ENCODE measurements around the gene PLEKHG2.
A peak's percentile ranks its signal among the peaks of the same experiment; 100 is the strongest.

PLEKHG2 gene

GRCh38 chr19:39419003-39419402 is 6.5 kb downstream of the PLEKHG2 start:
- DNase-seq (ENCODE audit: low read depth): no peak

DNA sequence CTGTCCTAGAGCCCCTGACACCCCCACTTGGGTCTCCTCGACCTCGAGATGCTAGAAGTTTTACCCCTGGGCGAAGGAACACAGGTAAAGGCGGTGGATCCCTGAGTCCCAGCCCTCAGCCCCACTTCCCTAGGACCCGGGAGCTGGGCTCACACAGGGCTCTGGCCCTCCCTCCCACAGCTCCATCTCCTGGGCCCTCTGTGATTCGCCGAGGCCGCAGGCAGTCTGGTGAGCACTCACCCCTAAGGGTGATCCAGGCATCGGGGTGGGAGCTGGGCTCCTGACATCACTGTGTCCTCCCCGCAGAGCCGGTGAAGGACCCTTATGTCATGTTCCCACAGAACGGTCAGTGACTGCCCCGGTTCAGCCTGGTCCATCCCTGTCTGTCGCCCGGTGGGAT is 8.3 kb downstream of the PLEKHG2 start:
- DNase-seq (ENCODE audit: low read depth): no peak

DNA sequence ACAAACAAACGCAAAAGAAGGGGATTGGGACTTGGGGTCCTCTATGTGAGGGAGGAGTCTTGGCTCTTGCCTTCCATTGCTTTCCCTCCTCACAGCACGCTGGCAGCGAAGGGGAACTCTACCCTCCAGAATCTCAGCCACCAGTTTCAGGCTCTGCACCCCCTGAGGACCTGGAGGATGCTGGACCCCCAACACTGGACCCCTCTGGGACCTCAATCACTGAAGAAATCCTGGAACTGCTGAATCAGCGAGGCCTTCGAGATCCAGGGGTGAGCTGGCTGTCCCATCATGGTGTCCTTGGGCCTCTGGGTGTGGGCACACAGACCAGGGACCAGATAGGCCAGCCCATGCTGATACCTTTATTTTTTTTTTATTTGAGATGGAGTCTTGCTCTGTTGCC is 9.6 kb downstream of the PLEKHG2 start:
- no peak for DNase-seq (ENCODE audit: low read depth)

GRCh38 chr19:39423258-39424086 is 11.0 kb downstream of the PLEKHG2 start:
- no peak for DNase-seq (ENCODE audit: low read depth)

DNA sequence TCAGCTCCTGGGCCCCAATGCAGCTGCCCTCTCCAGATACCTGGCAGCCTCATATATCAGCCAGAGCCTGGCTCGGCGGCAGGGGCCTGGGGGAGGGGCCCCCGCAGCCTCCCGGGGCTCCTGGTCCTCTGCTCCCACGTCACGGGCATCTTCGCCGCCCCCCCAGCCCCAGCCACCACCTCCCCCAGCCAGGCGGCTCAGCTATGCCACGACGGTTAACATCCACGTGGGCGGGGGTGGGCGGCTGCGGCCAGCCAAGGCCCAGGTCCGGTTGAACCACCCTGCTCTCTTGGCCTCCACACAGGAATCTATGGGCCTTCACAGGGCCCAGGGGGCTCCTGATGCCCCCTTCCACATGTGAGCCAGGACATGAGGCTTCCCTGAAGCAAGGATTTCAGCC is 12.5 kb downstream of the PLEKHG2 start:
- DNase-seq (ENCODE audit: low read depth): no peak

DNA sequence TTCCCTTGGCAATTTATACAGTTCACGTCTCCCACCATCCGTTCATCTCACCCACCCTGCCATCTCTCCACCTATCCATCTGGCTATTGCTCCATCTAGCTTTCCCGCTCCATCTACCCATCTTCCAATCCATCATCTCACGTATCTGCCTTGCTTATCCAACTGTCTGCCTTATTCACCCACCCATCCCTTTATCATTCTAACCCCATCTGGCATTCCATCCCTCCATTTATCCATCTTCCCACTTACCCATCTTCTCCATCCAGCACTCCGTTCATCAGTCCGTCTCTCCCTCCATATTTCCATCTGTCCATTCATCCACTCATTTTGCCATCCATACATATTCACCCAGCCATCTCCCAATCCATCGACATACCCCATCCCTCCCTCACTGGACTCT is 13.3 kb downstream of the PLEKHG2 start:
- DNase-seq (ENCODE audit: low read depth): no peak

GRCh38 chr19:39426170-39426569 is 13.7 kb downstream of the PLEKHG2 start:
- DNase-seq (ENCODE audit: low read depth): no peak

DNA sequence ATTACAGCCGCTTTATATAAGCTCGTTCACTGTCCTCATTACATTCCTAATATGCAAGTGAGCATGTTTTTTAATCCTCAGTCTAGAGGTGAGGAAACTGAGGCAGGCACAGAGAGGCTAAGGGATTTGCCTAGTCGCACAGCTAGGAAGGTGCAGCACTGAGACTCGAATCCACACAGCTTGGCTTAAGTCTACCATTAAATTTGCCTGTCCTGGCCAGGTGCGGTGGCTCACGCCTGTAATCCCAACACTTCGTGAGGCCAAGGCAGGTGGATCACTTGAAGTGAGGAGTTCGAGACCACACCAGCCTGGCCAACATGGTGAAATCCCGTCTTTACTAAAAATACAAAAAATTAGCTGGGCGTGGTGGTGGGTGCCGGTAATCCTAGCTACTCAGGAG is 15.2 kb downstream of the PLEKHG2 start:
- DNase-seq (ENCODE audit: low read depth): no peak

DNA sequence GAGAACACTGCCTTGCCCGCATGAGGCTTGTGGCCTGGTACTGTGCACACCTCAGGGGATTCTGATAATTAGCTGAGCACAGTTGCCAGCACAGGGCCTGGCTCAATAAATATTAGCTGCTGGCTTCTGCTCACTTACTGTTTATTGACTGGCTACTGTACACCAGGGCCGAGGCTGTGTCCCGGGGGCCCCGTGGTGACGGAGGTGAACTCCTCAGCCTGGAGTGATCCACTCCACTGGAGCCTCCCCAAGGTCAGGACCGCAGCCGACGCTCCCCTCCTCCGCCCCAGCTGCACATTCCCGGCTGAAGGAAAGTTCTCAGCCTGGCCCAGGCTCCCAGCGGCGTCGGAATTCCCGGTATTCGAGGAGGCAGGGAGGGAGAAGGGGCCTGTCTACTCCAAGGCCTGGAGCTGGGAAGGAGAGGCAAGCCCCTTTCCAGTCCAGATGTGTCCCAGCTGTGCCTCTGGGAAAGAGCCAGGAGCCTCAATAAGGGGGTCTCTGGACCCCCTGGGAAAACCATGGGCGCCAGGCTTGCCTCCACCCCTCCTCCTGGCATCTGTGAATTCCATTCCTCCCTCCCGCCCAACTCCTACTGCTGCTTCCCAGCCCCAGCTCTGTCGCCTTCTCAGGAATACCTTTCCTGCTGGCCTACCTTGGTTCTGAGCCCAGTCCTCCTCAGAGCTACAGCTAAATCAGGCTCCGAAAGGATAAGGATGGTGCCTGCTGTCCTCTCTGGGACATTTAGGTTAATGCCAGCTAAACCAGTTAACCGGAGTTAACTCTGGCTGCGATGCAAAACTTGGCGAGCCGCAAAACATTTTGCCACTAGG is 16.0 kb downstream of the PLEKHG2 start:
- no peak for DNase-seq (ENCODE audit: low read depth)

DNA sequence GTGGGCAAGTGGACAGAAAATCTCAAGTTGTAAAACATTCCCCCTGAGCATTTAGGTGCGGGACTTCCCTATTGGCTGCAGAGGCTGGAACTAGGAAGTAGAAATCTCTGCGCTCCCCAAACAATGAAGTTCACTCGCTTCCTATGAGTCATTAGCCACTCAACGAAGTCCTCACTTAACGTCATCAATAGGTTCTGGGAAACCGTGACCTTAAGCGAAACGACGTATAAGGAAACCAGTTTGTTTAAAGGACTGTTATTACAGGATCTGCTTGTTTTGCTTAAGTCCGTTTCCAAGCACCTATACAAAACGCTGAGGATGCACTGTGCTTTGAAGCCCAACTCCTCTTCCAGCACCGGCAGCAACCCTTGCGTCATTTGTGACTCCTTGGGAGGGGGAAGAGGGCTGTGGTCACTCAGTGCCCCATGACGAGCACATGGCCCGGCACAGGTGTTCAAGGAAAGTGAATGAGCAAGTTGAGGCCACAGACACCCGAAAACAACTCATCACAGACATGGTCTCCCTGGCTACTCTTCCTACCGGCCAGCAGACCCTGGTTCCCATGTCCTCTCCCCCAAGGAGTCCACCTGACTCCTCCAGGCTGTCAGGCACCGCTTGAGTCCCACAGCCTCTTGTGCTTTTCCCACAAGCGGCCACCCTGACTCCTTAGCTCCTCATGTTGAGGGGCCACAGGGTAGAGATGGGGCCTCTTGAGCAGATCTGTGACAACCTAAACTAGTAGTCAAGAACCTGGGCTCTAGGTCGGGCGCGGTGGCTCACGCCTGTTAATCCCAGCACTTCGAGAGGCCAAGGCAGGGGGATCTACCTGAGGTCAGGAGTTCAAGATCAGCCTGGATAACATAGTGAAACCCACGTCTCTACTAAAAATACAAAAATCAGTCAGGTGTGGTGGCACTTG is 18.5 kb downstream of the PLEKHG2 start:
- no peak for DNase-seq (ENCODE audit: low read depth)

GRCh38 chr19:39432677-39433025 is 20.2 kb downstream of the PLEKHG2 start:
- DNase-seq (ENCODE audit: low read depth): no peak

GRCh38 chr19:39433480-39434079 is 21.1 kb downstream of the PLEKHG2 start:
- DNase-seq (ENCODE audit: low read depth): no peak

GRCh38 chr19:39434123-39435076 is 21.9 kb downstream of the PLEKHG2 start:
- no peak for DNase-seq (ENCODE audit: low read depth)

DNA sequence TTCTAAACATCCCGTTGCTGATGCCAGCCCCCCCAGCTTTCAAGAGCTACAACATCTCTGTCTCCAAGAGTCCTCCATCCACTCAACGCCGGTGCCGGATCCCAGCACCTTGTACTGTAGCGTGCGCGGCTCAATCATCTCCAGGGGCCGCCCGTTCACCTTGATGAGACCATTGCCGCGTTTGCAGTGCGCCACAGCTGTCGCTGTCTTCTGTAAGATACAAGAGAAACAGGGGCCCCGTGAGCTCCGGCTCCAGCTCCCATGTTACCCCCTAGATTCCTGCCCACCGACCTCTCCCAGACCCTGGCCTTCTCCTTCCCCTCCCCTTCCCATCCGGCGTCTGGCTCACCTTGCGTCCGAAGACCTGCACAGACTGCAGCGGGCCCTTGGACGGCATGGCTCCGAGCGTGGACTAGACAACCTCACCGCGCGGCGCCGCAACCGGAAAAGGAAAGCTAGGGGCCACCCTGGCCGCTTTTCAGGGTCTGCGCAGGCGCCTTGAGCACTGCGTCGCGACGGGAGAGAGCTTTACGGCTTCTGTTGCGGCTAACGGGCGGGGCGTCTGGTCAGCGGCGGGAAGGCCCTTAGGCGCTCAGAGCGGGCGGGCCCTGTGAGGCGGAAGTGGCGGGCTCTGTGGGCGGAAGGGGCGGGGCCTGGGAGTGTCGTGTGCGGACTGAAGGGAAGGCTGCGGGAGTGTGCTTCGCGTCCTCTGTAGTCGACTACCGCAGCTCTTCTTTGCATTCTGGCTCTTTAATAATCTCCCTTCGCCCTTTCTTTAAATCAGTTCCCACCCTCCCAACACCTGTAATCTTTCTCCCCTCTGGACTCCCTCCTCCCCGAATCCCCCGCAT is 23.3 kb downstream of the PLEKHG2 start, which contains the start of gene RPS16:
RPS16 (minus strand) TSS at position 451 of the 851 bp plus-strand sequence; CDS start at position 397, 54 bp downstream.
- peak; percentile 99 for DNase-seq (ENCODE audit: low read depth)

GRCh38 chr19:39436350-39436716 is 23.9 kb downstream of the PLEKHG2 start:
- no peak for DNase-seq (ENCODE audit: low read depth)

DNA sequence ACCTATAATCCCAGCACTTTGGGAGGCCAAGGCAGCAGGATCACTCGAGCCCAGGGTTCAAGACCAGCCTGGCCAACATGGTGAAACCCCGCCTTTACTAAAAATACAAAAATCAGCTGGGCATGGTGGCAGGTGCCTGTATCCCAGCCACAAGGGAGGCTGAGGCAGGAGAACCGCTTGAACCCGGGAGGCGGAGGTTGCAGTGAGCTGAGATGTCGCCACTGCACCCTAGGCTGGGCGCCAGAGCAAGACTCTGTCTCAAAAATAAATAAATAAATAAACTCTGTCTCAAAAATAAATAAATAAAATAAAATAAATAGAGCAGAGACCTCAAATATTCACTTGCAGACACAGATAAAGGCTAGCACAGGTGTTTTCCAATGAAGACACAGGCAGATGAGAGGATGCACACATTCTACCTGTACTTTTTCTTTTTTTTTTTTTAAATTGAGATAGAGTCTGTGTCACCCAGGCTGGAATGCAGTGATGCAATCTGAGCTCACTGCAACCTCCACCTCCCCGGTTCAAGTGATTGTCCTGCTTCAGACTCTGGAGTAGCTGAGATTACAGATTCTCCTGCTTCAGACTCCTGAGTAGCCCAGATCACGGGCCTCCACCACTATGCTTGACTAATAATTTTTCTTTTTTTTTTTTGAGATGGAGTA is 25.9 kb downstream of the PLEKHG2 start:
- DNase-seq (ENCODE audit: low read depth): no peak

GRCh38 chr19:39444598-39445195 is 32.2 kb downstream of the PLEKHG2 start:
- DNase-seq (ENCODE audit: low read depth): no peak

DNA sequence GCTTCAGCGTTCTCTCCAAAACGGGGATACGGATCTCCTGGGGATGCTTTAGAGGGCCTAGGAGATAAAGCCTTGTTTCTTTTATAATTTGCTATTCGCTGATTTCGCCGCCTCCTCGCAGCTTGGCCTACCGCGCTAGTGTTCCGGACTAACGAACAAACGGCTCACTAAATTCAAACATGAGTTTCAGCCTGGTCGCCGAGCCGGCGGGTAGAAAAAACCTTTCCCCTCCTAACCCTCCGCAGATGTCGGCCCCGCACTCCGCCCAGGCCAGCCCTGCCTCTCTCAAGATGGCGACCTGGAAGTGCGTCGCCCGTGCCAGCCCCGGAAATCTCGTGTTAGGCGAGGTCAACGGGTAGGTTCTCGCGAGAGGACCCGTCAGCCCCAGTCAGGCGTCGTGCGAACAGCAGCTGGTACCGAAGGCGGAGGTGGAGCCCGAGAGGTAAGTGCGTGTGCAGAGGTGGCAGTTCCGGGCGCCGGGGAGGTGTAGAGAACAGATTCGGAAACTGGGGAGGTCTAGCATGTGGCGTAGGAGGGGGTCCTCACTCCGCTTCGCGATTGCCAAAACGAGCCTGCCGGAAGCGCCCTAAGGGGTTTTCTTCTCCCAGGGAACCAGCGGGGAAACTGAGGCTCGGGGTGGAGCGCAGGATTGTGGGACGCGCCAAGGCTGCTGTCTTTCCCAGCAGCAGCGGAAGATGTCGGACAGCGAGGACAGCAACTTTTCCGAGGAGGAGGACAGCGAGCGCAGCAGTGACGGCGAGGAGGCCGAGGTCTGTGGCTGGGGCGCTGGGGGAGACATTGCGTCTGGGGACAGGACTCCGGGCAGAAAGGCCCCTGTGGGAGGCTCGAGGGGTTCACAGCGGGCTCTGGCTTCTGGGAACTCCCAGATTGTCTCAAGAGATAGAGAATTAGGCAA is 33.0 kb downstream of the PLEKHG2 start, which contains the start of gene SUPT5H:
SUPT5H (plus strand) TSS at position 387 of the 916 bp plus-strand sequence; CDS start at position 696, 309 bp downstream.
- peak; percentile 95 for DNase-seq (ENCODE audit: low read depth)
